ENCODE results near the gene TBCA. TPM values are rescaled to one million over a fixed set of nuclear protein-coding genes. Genes with fewer than 3 reads are reported as not detected.
A peak's percentile ranks its signal among the peaks of the same experiment; 100 is the strongest.

The TBCA gene
- total and polyA plus RNA-seq, 5 donors from 2014 or later = 94.4 to 285 (median 197) TPM

DNA sequence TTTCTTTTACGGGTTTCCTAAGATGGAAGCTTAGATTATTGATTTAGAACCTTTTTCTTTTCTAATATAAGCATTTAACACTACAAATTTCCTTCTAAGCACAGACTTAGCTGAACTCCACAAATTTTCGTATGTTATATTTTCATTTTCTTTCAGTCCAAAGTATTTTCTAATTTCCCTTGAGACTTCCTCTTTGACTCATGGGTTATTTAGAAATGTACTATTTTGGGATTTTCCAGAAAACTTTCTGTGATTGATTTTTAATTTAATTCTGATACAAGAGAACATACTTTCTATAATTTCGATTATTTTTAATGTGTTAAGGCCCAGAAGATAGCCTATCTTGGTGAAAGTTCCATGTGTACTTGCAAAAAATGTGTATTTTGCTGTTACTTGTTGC, 19.7 kb upstream of the TBCA start:
- no peaks in the 10 kb centered on the region for H3K36me3 ChIP-seq (ENCODE audit: control insufficient read depth, insufficient read depth, low read length)
- peaks cover 38% of the 10 kb centered on the region for H3K27me3 ChIP-seq (ENCODE audit: control insufficient read depth, insufficient read depth, low read length)
- H3K4me1 ChIP-seq (ENCODE audit: control insufficient read depth, insufficient read depth, low read length, poor library complexity, severe bottlenecking) = no peaks in the 10 kb centered on the region
- Mint-ChIP-seq H3K36me3 (no peaks in the 10 kb centered on the region), H3K27me3 (peaks cover 67% of the 10 kb centered on the region), H3K27ac (no peak overlapping the region), H3K4me3 (no peak overlapping the region), H3K4me1 (peaks cover 0 to 5% (median 0%) of the 10 kb centered on the region in 4 donors), H3K9me3 (peaks cover 3 to 21% (median 9%) of the 10 kb centered on the region in 7 donors)
- DNase-seq (no peak), ATAC-seq (ENCODE audit: low read depth in 2 of 2) (no peak)
- H3K9me3 ChIP-seq (ENCODE audit: control insufficient read depth in 2 of 2, low read length in 2 of 2) = peaks cover 4 to 5% of the 10 kb centered on the region in 2 experiments
- no peak overlapping the region for H3K27ac ChIP-seq (ENCODE audit: insufficient read depth, low read length, poor library complexity, severe bottlenecking)
- H3K4me3 ChIP-seq (ENCODE audit: low read depth, low read length) = no peak overlapping the region

DNA sequence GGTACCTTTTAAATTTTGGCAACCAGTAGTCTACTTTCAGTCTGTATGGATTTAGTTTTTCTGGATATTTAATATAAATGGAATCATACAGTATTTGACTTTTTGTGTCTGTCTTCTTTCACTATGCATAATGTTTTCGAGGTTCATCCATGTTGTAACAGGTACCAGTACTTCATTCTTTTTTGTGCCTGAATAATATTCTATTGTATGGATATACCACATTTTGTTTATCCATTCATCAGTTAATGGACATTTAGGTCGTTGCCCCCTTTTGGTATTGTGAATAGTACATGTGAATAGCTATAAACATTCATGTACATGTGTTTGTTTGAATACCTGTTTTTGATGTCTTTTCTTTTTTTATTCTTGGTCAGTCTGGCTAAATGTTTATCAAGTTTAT, 19.1 kb upstream of the TBCA start:
- Histone ChIP-seq H3K4me3 (ENCODE audit: low read depth, low read length) (no peak overlapping the region), H3K27ac (ENCODE audit: insufficient read depth, low read length, poor library complexity, severe bottlenecking) (no peak overlapping the region), H3K4me1 (ENCODE audit: control insufficient read depth, insufficient read depth, low read length, poor library complexity, severe bottlenecking) (no peaks in the 10 kb centered on the region), H3K36me3 (ENCODE audit: control insufficient read depth, insufficient read depth, low read length) (no peaks in the 10 kb centered on the region), H3K9me3 (ENCODE audit: control insufficient read depth in 2 of 2, low read length in 2 of 2) (peaks cover 4 to 5% of the 10 kb centered on the region in 2 experiments), H3K27me3 (ENCODE audit: control insufficient read depth, insufficient read depth, low read length) (peaks cover 35% of the 10 kb centered on the region)
- H3K27me3 Mint-ChIP-seq = peaks cover 64% of the 10 kb centered on the region
- H3K36me3 Mint-ChIP-seq = no peaks in the 10 kb centered on the region
- peaks cover 0 to 5% (median 0%) of the 10 kb centered on the region in 4 donors for H3K4me1 Mint-ChIP-seq
- ATAC-seq (ENCODE audit: low read depth in 2 of 2) = no peak
- peaks cover 3 to 21% (median 9%) of the 10 kb centered on the region in 7 donors for H3K9me3 Mint-ChIP-seq
- no peak for DNase-seq
- H3K4me3 Mint-ChIP-seq = no peak overlapping the region
- H3K27ac Mint-ChIP-seq = no peak overlapping the region

DNA sequence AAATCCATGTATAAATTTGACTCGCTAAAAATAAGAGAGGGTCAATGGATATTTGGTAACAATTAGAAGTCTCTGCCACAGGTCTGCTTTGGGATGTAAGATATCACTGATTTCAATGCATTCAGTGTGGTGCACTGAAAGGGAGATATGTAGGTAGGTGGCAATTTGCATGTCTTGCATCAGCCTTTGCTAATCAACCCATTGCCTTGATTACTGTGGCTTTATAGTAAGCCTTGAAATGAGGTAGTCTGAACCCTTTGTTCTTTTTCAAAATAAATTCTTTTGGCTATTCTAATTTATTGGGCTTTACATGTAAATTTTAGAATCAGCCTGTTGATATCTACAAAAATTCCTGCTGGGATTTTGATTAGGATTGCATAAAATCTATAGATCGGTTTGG, 15.8 kb upstream of the TBCA start:
- H3K36me3 ChIP-seq (ENCODE audit: control insufficient read depth, insufficient read depth, low read length) = no peaks in the 10 kb centered on the region
- H3K36me3 Mint-ChIP-seq = no peaks in the 10 kb centered on the region
- no peak overlapping the region for H3K27ac ChIP-seq (ENCODE audit: insufficient read depth, low read length, poor library complexity, severe bottlenecking)
- H3K9me3 Mint-ChIP-seq = peaks cover 1 to 14% (median 5%) of the 10 kb centered on the region in 7 donors
- peaks cover 0 to 5% (median 0%) of the 10 kb centered on the region in 4 donors for H3K4me1 Mint-ChIP-seq
- H3K27me3 Mint-ChIP-seq = peaks cover 51% of the 10 kb centered on the region
- no peak for ATAC-seq (ENCODE audit: low read depth in 2 of 2)
- no peak overlapping the region for H3K4me3 Mint-ChIP-seq
- no peak overlapping the region for H3K4me3 ChIP-seq (ENCODE audit: low read depth, low read length)
- H3K27me3 ChIP-seq (ENCODE audit: control insufficient read depth, insufficient read depth, low read length) = peaks cover 21% of the 10 kb centered on the region
- no peaks in the 10 kb centered on the region for H3K4me1 ChIP-seq (ENCODE audit: control insufficient read depth, insufficient read depth, low read length, poor library complexity, severe bottlenecking)
- peaks cover 0 to 2% of the 10 kb centered on the region in 2 experiments for H3K9me3 ChIP-seq (ENCODE audit: control insufficient read depth in 2 of 2, low read length in 2 of 2)
- no peak overlapping the region for H3K27ac Mint-ChIP-seq
- no peak for DNase-seq

DNA sequence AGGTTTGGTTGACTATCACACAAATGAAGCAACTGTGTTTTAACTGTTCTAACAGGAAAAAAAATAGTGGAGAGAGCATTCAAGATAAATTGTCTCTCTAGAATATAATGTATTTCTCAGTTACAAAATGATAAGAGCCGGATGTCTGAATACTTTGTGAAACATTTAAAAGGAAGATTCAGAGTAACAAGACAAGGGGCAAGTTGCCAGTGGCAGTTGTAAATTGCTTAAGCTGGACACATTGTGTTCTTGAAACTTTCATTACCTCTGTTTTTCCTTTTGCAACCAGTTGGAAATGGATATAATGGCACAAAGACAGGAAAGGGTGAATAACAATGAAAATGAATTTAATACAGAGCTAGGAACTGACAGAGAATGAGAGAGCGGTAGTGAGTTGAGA, 15.2 kb upstream of the TBCA start:
- H3K27ac ChIP-seq (ENCODE audit: insufficient read depth, low read length, poor library complexity, severe bottlenecking) = no peak overlapping the region
- peaks cover 45% of the 10 kb centered on the region for H3K27me3 Mint-ChIP-seq
- no peaks in the 10 kb centered on the region for H3K36me3 ChIP-seq (ENCODE audit: control insufficient read depth, insufficient read depth, low read length)
- H3K9me3 Mint-ChIP-seq = peaks cover 1 to 14% (median 5%) of the 10 kb centered on the region in 7 donors
- H3K4me3 Mint-ChIP-seq = no peak overlapping the region
- DNase-seq (no peak), ATAC-seq (ENCODE audit: low read depth in 2 of 2) (no peak)
- peaks cover 20% of the 10 kb centered on the region for H3K27me3 ChIP-seq (ENCODE audit: control insufficient read depth, insufficient read depth, low read length)
- no peak overlapping the region for H3K4me3 ChIP-seq (ENCODE audit: low read depth, low read length)
- no peaks in the 10 kb centered on the region for H3K4me1 ChIP-seq (ENCODE audit: control insufficient read depth, insufficient read depth, low read length, poor library complexity, severe bottlenecking)
- peaks cover 0 to 5% (median 0%) of the 10 kb centered on the region in 4 donors for H3K4me1 Mint-ChIP-seq
- no peaks in the 10 kb centered on the region for H3K36me3 Mint-ChIP-seq
- peaks cover 0 to 2% of the 10 kb centered on the region in 2 experiments for H3K9me3 ChIP-seq (ENCODE audit: control insufficient read depth in 2 of 2, low read length in 2 of 2)
- no peak overlapping the region for H3K27ac Mint-ChIP-seq

DNA sequence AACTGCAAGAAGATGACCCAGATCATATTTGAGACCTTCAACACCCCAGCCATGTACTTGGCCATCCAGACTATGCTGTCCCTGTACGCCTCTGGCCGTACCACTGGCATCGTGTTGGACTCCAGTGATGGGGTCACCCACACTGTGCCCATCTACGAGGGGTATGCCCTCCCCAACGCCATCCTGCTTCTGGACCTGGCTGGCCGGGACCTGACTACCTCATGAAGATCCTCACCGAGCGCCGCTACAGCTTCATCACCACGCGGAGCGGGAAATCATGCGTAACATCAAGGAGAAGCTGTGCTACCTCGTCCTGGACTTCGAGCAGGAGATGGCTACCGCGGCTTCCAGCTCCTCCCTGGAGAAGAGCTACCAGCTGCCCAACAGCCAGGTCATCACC, 9.1 kb upstream of the TBCA start:
- no peak overlapping the region for H3K27ac Mint-ChIP-seq
- no peak overlapping the region for H3K27ac ChIP-seq (ENCODE audit: insufficient read depth, low read length, poor library complexity, severe bottlenecking)
- no peaks in the 10 kb centered on the region for H3K4me1 ChIP-seq (ENCODE audit: control insufficient read depth, insufficient read depth, low read length, poor library complexity, severe bottlenecking)
- no peaks in the 10 kb centered on the region for H3K36me3 Mint-ChIP-seq
- H3K27me3 ChIP-seq (ENCODE audit: control insufficient read depth, insufficient read depth, low read length) = peaks cover 5% of the 10 kb centered on the region
- H3K9me3 ChIP-seq (ENCODE audit: control insufficient read depth in 2 of 2, low read length in 2 of 2) = no peaks in the 10 kb centered on the region
- no peak for DNase-seq
- H3K36me3 ChIP-seq (ENCODE audit: control insufficient read depth, insufficient read depth, low read length) = no peaks in the 10 kb centered on the region
- peaks cover 25% of the 10 kb centered on the region for H3K27me3 Mint-ChIP-seq
- peaks cover 0 to 1% (median 0%) of the 10 kb centered on the region in 7 donors for H3K9me3 Mint-ChIP-seq
- no peak overlapping the region for H3K4me3 Mint-ChIP-seq
- H3K4me1 Mint-ChIP-seq = no peaks in the 10 kb centered on the region
- H3K4me3 ChIP-seq (ENCODE audit: low read depth, low read length) = no peak overlapping the region
- no peak for ATAC-seq (ENCODE audit: low read depth in 2 of 2)

DNA sequence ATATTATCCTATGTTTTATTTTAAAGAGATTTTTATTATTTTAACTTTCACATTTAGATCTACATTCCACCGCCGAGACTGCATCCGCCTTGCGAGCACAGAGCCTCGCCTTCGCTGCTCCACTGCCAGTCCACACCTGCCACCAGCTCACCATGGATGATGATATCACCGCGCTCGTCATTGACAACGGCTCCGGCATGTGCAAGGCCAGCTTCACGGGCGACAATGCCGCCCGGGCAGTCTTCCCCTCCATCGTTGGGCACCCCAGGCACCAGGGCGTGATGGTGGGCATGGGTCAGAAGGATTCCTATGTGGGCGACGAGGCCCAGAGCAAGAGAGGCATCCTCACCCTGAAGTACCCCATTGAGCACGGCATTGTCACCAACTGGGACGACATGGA, 8.6 kb upstream of the TBCA start:
- H3K9me3 ChIP-seq (ENCODE audit: control insufficient read depth in 2 of 2, low read length in 2 of 2) = no peaks in the 10 kb centered on the region
- peaks cover 25% of the 10 kb centered on the region for H3K27me3 Mint-ChIP-seq
- ATAC-seq (ENCODE audit: low read depth in 2 of 2) (no peak), DNase-seq (no peak)
- H3K36me3 ChIP-seq (ENCODE audit: control insufficient read depth, insufficient read depth, low read length) = no peaks in the 10 kb centered on the region
- H3K27me3 ChIP-seq (ENCODE audit: control insufficient read depth, insufficient read depth, low read length) = peaks cover 2% of the 10 kb centered on the region
- peaks cover 0 to 1% (median 0%) of the 10 kb centered on the region in 7 donors for H3K9me3 Mint-ChIP-seq
- no peaks in the 10 kb centered on the region for H3K4me1 Mint-ChIP-seq
- no peak overlapping the region for H3K27ac Mint-ChIP-seq
- H3K4me1 ChIP-seq (ENCODE audit: control insufficient read depth, insufficient read depth, low read length, poor library complexity, severe bottlenecking) = no peaks in the 10 kb centered on the region
- no peak overlapping the region for H3K27ac ChIP-seq (ENCODE audit: insufficient read depth, low read length, poor library complexity, severe bottlenecking)
- H3K4me3 Mint-ChIP-seq = no peak overlapping the region
- H3K4me3 ChIP-seq (ENCODE audit: low read depth, low read length) = no peak overlapping the region
- no peaks in the 10 kb centered on the region for H3K36me3 Mint-ChIP-seq

DNA sequence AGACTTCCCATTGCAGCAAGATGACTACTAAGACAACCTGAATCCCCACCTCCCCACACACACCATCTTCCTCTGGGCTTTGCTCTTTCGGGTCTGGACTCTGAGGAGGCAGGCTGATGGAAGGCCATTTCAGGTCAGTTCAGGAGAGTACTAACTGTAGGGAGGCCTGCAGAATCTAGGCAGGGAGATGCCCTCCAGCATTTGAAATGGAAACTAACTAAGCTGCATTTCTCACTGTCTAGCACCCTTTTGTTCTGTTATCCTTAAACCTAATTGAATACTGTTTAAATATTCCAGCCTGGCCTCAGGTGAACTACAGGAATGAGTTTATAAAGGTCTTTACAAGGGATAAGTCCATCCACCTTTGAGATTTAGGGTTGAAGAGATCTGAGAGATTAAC, 4.9 kb upstream of the TBCA start:
- H3K4me3 Mint-ChIP-seq = peak overlapping the region in 1 of 4 donors; percentile 22
- Histone ChIP-seq H3K4me3 (ENCODE audit: low read depth, low read length) (no peak overlapping the region), H3K9me3 (ENCODE audit: control insufficient read depth in 2 of 2, low read length in 2 of 2) (no peaks in the 10 kb centered on the region), H3K27ac (ENCODE audit: insufficient read depth, low read length, poor library complexity, severe bottlenecking) (no peak overlapping the region), H3K4me1 (ENCODE audit: control insufficient read depth, insufficient read depth, low read length, poor library complexity, severe bottlenecking) (peaks cover 8% of the 10 kb centered on the region), H3K27me3 (ENCODE audit: control insufficient read depth, insufficient read depth, low read length) (no peaks in the 10 kb centered on the region), H3K36me3 (ENCODE audit: control insufficient read depth, insufficient read depth, low read length) (no peaks in the 10 kb centered on the region)
- no peak for ATAC-seq (ENCODE audit: low read depth in 2 of 2)
- H3K4me1 Mint-ChIP-seq = peaks cover 0 to 10% (median 0%) of the 10 kb centered on the region in 4 donors
- DNase-seq = no peak
- no peaks in the 10 kb centered on the region for H3K36me3 Mint-ChIP-seq
- peaks cover 0 to 1% (median 0%) of the 10 kb centered on the region in 7 donors for H3K9me3 Mint-ChIP-seq
- H3K27me3 Mint-ChIP-seq = peaks cover 20% of the 10 kb centered on the region
- H3K27ac Mint-ChIP-seq = no peak overlapping the region

DNA sequence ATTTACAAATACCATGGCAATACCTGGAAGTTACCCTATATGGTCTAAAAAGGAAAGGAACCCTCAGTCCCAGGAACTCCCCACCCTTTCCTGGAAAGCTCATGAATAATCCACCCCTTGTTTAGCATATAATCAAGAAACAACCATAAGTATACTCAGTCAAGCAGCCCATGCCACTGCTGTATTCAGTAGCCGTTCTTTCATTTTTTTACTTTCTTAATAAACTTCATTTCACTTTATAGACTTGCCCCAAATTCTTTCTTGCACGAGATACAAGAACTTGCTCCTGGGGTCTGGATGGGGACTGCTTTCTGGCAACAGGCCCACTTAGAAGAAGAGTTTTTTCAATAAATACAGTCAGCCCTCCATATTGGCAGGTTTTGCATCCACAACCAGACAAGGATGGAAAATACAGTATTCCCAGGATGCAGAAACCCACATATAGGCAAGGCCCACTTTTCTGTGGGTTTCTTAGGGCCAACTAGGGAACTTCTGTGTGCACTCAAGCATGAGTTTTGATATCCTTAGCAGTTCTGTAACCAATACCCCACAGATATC, 2.8 kb upstream of the TBCA start:
- Histone ChIP-seq H3K4me3 (ENCODE audit: low read depth, low read length) (no peak overlapping the region), H3K9me3 (ENCODE audit: control insufficient read depth in 2 of 2, low read length in 2 of 2) (no peaks in the 10 kb centered on the region), H3K4me1 (ENCODE audit: control insufficient read depth, insufficient read depth, low read length, poor library complexity, severe bottlenecking) (peaks cover 24% of the 10 kb centered on the region), H3K27me3 (ENCODE audit: control insufficient read depth, insufficient read depth, low read length) (no peaks in the 10 kb centered on the region), H3K36me3 (ENCODE audit: control insufficient read depth, insufficient read depth, low read length) (no peaks in the 10 kb centered on the region), H3K27ac (ENCODE audit: insufficient read depth, low read length, poor library complexity, severe bottlenecking) (no peak overlapping the region)
- H3K9me3 Mint-ChIP-seq = peaks cover 0 to 1% (median 0%) of the 10 kb centered on the region in 7 donors
- H3K4me1 Mint-ChIP-seq = peaks cover 14 to 27% (median 15%) of the 10 kb centered on the region in 4 donors
- H3K27me3 Mint-ChIP-seq = peaks cover 15% of the 10 kb centered on the region
- H3K27ac Mint-ChIP-seq = no peak overlapping the region
- ATAC-seq (ENCODE audit: low read depth in 2 of 2) = no peak
- peak overlapping the region in 1 of 4 donors; percentile 49 for H3K4me3 Mint-ChIP-seq
- peak in 1 of 3 donors; percentile 59 for DNase-seq
- H3K36me3 Mint-ChIP-seq = no peaks in the 10 kb centered on the region
